Suprapubic skin (tissue), 4 donors: ENCODE data around the gene ANKRD42. TPM values are rescaled to one million over a fixed set of nuclear protein-coding genes. Genes with fewer than 3 reads are reported as not detected.

Experiments used
- DNase-seq, 2 donors: peaks; one replicate each; pipeline ENCODE4 v3.0.0-alpha.2; 2019; ENCODE audit warnings: low spot score in 2 of 2
- H3K27ac ChIP-seq: fragments of 200-600 bp; sonication (generic); one replicate; pipeline ENCODE4 v1.5.1; 2019
- H3K27me3 ChIP-seq: fragments of 200-600 bp; sonication (generic); one replicate; pipeline ENCODE4 v1.5.1; 2019
- H3K36me3 ChIP-seq: fragments of 200-600 bp; sonication (generic); one replicate; pipeline ENCODE4 v1.5.1; 2019
- H3K4me1 ChIP-seq: fragments of 200-600 bp; sonication (generic); one replicate; pipeline ENCODE4 v1.5.1; 2019
- H3K4me3 ChIP-seq: fragments of 200-600 bp; sonication (generic); one replicate; pipeline ENCODE4 v1.5.1; 2019; ENCODE audit warnings: mild to moderate bottlenecking
- H3K9me3 ChIP-seq: fragments of 200-600 bp; sonication (generic); one replicate; pipeline ENCODE4 v1.5.1; 2019
- EP300 ChIP-seq: sonication (generic); formaldehyde crosslinking; IDR thresholded peaks from one replicate; pipeline ENCODE4 v1.6.1; 2017; ENCODE audit warnings: antibody characterized with exemption
- POLR2A ChIP-seq, 2 donors: fragments of 450-650 bp; IDR thresholded peaks; one replicate each; pipeline ENCODE4 v1.6.1; 2017; ENCODE audit warnings: antibody characterized with exemption in 2 of 2, mild to moderate bottlenecking in 2 of 2, moderate library complexity in 2 of 2
- POLR2AphosphoS5 ChIP-seq, 3 donors: sonication (generic); formaldehyde crosslinking; IDR thresholded peaks; one replicate each; pipeline ENCODE4 v1.6.1; 2017; ENCODE audit warnings: antibody characterized with exemption in 3 of 3
- WGBS: methylation state at CpG from one replicate; pipeline ENCODE4 v1.1.5; 2018; 5-methylcytosine and 5-hydroxymethylcytosine counted together
- total RNA-seq, 4 donors: library from RNA; depleted of rRNA; stranded (reverse); fragments of >200 nt; gene quantifications; one replicate each; pipeline ENCODE4 v1.1.0, GENCODE V29; 2016
- TF ChIP-seq, protein P1 (sequence below), 2 donors: fragments of 200-600 bp in 1 of 2; fragments of 450-650 bp in 1 of 2; sonication (generic) in 1 of 2; IDR thresholded peaks; one replicate each; pipeline ENCODE4 v1.5.1; 2016 to 2019; ENCODE audit warnings: antibody characterized with exemption in 2 of 2, mild to moderate bottlenecking in 1 of 2, moderate library complexity in 1 of 2

The ANKRD42 gene
- total RNA-seq, 4 donors from 2014 or later, result 7.2 to 12.6 (median 10.5) TPM

DNA sequence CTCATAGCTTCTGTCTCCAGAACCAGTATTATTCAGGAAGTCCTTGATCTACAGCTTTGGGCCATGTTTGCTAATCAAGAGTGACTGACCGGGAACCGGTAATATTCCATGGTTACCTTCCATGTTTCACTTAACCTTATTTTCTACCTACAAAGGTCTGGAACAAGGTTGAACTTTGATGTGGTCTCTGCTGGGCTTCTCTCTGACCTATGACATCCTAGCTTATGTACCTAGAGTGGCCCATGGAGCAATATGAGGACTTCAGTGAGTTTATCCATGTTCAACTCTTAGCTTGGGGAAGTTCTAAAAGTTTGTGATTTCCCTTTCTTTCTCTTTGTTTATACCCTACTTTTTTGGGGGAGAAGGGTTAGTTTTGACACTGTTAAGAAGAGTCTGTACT, 59.4 kb downstream of the ANKRD42 start:
- DNase-seq, result no peak
- H3K4me3 ChIP-seq, result no peak overlapping the region
- H3K36me3 ChIP-seq, result peaks cover 3% of the 10 kb centered on the region
- H3K27me3 ChIP-seq, result no peaks in the 10 kb centered on the region
- no peak for TF ChIP-seq EP300
- TF ChIP-seq, protein P1, sequence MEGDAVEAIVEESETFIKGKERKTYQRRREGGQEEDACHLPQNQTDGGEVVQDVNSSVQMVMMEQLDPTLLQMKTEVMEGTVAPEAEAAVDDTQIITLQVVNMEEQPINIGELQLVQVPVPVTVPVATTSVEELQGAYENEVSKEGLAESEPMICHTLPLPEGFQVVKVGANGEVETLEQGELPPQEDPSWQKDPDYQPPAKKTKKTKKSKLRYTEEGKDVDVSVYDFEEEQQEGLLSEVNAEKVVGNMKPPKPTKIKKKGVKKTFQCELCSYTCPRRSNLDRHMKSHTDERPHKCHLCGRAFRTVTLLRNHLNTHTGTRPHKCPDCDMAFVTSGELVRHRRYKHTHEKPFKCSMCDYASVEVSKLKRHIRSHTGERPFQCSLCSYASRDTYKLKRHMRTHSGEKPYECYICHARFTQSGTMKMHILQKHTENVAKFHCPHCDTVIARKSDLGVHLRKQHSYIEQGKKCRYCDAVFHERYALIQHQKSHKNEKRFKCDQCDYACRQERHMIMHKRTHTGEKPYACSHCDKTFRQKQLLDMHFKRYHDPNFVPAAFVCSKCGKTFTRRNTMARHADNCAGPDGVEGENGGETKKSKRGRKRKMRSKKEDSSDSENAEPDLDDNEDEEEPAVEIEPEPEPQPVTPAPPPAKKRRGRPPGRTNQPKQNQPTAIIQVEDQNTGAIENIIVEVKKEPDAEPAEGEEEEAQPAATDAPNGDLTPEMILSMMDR (IDR thresholded peaks at IDR 0.05), result no peak
- no peak for TF ChIP-seq POLR2AphosphoS5 (IDR thresholded peaks at IDR 0.05)
- TF ChIP-seq POLR2A (IDR thresholded peaks at IDR 0.05), result no peak
- WGBS, result 96% methylated on average over 2 of the region's 2 CpGs
- H3K27ac ChIP-seq, result no peak overlapping the region
- no peaks in the 10 kb centered on the region for H3K4me1 ChIP-seq
- H3K9me3 ChIP-seq, result no peaks in the 10 kb centered on the region

DNA sequence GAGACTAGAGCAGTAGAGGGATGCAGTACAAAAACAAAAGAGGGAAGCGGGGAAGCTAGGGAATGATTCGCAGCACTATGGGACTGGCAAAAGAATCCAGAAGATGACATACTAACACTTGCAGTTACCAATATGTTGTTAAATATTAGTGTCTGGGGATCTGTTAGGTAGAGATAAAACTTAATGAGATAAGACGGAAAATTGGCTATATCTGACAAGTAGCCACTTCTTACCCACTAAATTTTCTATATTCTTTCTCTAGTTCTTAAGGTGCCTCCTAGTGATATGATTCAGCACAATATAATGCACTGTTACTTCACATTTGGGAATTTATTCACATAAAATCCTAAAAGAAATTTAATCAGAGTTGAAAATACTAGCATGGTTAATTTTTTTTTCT, 61.9 kb downstream of the ANKRD42 start:
- DNase-seq, result no peak
- WGBS, result 95% methylated on average over 3 of the region's 3 CpGs
- H3K4me3 ChIP-seq, result no peak overlapping the region
- peaks cover 23% of the 10 kb centered on the region for H3K36me3 ChIP-seq
- H3K4me1 ChIP-seq, result no peaks in the 10 kb centered on the region
- no peaks in the 10 kb centered on the region for H3K9me3 ChIP-seq
- H3K27ac ChIP-seq, result no peak overlapping the region
- TF ChIP-seq POLR2A (IDR thresholded peaks at IDR 0.05) (no peak), EP300 (no peak), POLR2AphosphoS5 (IDR thresholded peaks at IDR 0.05) (no peak)
- TF ChIP-seq, protein P1 (IDR thresholded peaks at IDR 0.05), result no peak
- H3K27me3 ChIP-seq, result no peaks in the 10 kb centered on the region

DNA sequence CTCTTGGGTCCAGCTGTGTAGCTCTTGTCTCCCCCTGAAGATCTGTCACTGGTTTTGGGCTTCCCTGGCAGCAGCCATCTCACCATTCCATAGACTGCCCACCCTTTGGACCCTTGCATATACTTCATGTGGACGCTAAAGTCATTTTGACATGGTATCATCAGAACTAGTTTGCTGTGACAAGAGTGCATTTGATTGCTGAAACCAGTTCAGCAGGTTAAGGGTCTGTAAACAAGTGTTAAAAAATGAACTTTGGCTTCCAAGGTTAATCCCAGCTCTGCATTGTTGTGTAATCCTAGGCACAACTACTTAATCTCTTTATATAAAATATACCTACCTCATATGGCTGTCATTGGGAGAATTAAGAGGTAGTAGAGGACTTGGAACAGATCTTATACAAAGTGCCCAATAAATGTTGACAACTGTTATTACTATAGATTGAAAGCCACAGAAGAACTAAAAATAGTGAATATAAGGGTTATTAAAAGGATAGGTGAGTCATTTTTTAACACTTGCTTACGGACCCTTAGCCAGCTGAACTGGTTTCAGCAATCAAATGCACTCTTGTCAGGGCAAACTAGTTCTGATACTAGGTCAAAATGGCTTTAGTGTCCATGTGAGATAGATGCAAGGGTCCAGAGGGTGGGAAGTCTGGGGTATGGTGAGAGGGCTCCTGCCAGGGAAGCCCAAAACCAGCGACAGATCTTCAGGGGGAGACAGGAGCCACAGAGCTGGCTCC, 63.3 kb downstream of the ANKRD42 start:
- 74% methylated on average over 3 of the region's 3 CpGs for WGBS
- Histone ChIP-seq H3K36me3 (peaks cover 31% of the 10 kb centered on the region), H3K27me3 (no peaks in the 10 kb centered on the region), H3K4me1 (no peaks in the 10 kb centered on the region), H3K4me3 (no peak overlapping the region), H3K9me3 (no peaks in the 10 kb centered on the region), H3K27ac (no peak overlapping the region)
- TF ChIP-seq EP300, result no peak
- no peak for DNase-seq

DNA sequence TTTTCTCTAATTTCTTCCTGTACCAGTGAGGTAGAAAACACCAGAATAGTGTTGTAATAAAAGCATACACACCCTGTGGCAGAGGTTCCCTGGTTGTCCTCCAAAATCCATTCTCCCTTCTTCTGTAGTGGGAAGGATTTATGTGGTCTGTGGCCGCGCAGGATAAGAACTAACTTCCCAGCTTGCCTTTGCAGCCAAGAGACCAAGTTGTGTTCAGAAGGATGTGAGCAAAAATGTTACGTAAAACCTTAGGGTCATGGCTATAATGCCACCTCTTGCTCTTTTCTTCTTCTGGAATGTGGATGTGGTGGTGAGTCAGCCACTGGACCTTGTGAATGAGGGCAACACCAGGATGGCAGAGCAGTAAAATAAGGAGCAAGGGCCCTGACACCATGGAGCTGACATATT, 64.3 kb downstream of the ANKRD42 start:
- Histone ChIP-seq H3K4me3 (no peak overlapping the region), H3K9me3 (no peaks in the 10 kb centered on the region), H3K27ac (no peak overlapping the region), H3K27me3 (no peaks in the 10 kb centered on the region), H3K4me1 (no peaks in the 10 kb centered on the region), H3K36me3 (peaks cover 31% of the 10 kb centered on the region)
- no peak for TF ChIP-seq POLR2A (IDR thresholded peaks at IDR 0.05)
- no peak for TF ChIP-seq EP300
- TF ChIP-seq POLR2AphosphoS5 (IDR thresholded peaks at IDR 0.05), result no peak
- TF ChIP-seq, protein P1 (IDR thresholded peaks at IDR 0.05), result no peak
- 89% methylated on average over 3 of the region's 3 CpGs for WGBS
- DNase-seq, result no peak

DNA sequence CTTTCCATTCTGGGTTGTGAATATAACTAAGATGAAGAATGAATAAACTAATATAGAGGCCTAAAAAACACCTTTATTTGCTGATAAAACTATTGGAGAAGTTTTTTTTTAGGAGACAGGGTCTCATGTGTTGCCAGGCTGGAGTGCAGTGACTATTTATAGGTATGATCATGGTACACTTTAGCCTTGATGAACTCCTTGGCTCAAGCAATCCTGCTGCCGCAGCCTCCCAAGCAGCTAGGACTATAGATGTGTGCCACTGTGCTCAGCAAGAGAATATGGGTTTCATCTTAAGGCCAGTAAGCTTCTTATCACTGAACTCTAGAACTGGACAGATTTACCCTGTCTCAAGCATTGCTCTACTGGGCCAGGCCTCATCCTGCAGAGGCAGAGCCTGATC, 66.0 kb downstream of the ANKRD42 start:
- H3K36me3 ChIP-seq, result peaks cover 43% of the 10 kb centered on the region
- whole genome bisulfite sequencing, result 100% methylated on average over 1 of the region's 1 CpG
- H3K9me3 ChIP-seq, result no peaks in the 10 kb centered on the region
- no peaks in the 10 kb centered on the region for H3K27me3 ChIP-seq
- no peak overlapping the region for H3K4me3 ChIP-seq
- TF ChIP-seq POLR2AphosphoS5 (IDR thresholded peaks at IDR 0.05) (no peak), POLR2A (IDR thresholded peaks at IDR 0.05) (no peak), EP300 (no peak)
- TF ChIP-seq, protein P1 (IDR thresholded peaks at IDR 0.05), result no peak
- no peaks in the 10 kb centered on the region for H3K4me1 ChIP-seq
- H3K27ac ChIP-seq, result no peak overlapping the region
- no peak for DNase-seq
